Measurements from ENCODE around the gene EGR2.

The EGR2 gene

DNA sequence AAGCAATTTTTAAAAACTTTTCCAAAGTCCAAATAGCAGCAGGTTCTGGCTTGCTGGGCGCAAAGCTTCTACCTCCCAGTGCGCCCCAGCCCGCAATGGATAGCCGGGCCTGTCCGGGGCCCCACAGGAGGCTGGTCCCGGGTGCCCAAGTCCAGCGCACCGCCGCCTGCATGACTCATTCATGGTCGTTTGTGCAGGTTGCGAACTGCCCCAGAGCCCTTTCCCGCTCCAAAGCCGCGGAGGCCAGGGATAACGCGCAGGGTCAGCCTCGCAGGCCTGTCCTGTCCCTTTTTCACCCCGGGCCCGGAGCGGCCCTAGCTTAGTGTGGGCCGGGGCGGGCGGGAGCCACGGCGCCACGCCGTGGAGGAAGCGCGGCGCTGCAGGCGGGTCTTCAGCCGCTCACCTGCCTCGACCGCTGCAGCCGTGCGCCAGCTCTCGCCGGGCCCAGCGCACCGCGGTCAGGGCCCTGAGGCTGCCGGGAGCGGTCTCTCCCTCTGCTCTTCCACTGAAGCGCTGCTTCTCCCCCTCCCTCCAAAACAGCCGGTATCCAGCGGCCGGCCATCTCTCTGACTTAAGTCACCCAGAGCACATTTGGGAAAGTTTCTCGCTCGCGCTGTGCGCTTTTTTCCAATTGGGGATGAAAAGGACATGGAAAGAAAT lies 1.7 kb upstream of the EGR2 start:
- Histone ChIP-seq H3K4me2 (ENCODE audit: low read length) (peak overlapping the region; percentile 93), H3K27me3 (ENCODE audit: control insufficient read depth, insufficient read depth, low read length) (peaks cover 49% of the 10 kb centered on the region), H3K4me3 (ENCODE audit: low read length) (peak overlapping the region; percentile 80), H3K9me3 (replicated peaks; ENCODE audit: low read length) (no peaks in the 10 kb centered on the region), H3K4me1 (ENCODE audit: control insufficient read depth, insufficient read depth, low read length) (peaks cover 36% of the 10 kb centered on the region), H3K36me3 (ENCODE audit: insufficient read depth, low read length) (no peaks in the 10 kb centered on the region), H3K9ac (ENCODE audit: low read depth, low read length) (peak overlapping the region; percentile 76)

DNA sequence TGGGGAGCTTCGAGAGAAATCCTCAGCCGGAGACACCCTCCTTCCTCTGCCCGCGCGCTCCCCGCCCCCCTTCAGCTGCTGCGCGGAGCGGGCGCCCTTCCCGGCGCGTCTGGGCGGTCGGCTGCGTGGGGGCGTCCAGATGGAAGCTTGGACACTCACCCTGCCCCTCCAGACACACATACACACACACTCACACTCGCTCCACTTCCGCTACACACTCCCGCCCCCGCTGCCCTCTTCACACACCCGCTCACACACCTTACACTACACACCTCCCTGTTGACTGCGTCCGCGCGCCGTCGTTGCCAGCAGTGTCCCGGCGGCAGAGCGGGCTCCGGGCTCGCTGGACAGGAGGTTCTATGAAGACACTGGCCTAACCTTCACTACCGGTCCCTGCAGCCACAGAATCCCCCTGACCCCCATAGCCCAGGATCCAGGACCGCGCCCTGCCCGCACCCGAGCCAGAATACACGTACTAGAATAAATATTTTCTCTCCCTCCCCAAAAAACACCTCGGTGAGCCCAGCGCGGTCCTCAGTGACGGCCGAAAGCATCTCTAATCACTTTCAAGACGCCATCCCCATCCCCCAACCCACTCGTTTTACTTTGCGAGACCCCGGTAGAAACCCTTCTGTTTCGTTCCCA lies 1.1 kb upstream of the EGR2 start:
- Histone ChIP-seq H3K27me3 (ENCODE audit: control insufficient read depth, insufficient read depth, low read length) (peaks cover 45% of the 10 kb centered on the region), H3K4me3 (ENCODE audit: low read length) (peak overlapping the region; percentile 80), H3K4me1 (ENCODE audit: control insufficient read depth, insufficient read depth, low read length) (peaks cover 36% of the 10 kb centered on the region), H3K9me3 (replicated peaks; ENCODE audit: low read length) (no peaks in the 10 kb centered on the region), H3K4me2 (ENCODE audit: low read length) (peak overlapping the region; percentile 93), H3K9ac (ENCODE audit: low read depth, low read length) (peak overlapping the region; percentile 76), H3K36me3 (ENCODE audit: insufficient read depth, low read length) (no peaks in the 10 kb centered on the region)

DNA sequence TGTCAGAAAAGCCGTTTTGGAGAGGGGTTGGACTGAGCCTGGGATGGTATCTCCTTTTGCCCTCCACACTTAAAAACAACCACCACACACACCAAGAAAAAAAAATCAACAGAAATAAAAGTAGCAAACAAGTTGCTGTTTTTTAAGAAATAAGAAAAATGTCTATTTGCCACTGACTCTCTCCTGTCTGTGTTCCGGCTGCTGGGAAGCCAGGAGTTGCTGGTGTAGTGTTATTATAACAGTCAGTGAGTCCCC lies 163 bp downstream of the EGR2 start:
- H3K4me2 ChIP-seq (ENCODE audit: low read length): peak overlapping the region; percentile 93
- H3K4me1 ChIP-seq (ENCODE audit: control insufficient read depth, insufficient read depth, low read length): peaks cover 36% of the 10 kb centered on the region
- peaks cover 43% of the 10 kb centered on the region for H3K27me3 ChIP-seq (ENCODE audit: control insufficient read depth, insufficient read depth, low read length)
- H3K36me3 ChIP-seq (ENCODE audit: insufficient read depth, low read length): no peaks in the 10 kb centered on the region
- H3K9ac ChIP-seq (ENCODE audit: low read depth, low read length): peak overlapping the region; percentile 76
- H3K4me3 ChIP-seq (ENCODE audit: low read length): peak overlapping the region; percentile 80
- no peaks in the 10 kb centered on the region for H3K9me3 ChIP-seq (replicated peaks; ENCODE audit: low read length)

DNA sequence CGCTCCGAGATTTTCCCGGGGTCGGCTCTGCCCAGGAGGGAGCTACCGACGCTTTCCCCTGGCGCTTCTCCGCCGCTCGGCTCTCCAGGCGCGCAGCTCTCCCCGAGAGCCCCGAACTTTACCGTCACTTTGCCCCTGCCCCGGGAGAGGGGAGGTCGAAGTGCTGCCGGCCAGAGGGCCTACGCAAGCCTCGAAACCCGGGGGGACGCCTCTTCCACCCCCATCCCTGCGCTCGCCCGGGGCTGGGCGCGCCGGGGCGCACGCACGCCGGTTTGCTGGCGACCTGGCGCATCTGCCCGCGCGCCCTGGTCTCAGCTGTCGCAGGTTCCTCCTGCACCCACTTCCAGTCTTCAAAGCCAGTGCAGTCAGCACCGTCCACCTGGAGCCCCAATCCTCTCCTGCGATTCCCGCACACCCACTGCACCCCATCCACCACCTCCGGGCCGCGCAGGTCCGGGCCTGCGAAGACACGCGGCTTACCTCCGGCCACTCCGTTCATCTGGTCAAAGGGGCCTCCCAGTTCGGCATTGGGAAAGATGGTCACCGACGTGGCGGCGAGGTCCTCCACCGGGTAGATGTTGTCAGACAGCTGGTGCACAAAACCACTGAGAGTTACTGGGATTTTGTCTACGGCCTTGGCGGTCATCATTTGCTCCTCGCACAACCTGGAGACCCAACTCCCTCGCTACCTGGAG lies 638 bp downstream of the EGR2 start:
- H3K9ac ChIP-seq (ENCODE audit: low read depth, low read length): peak overlapping the region; percentile 76
- H3K4me1 ChIP-seq (ENCODE audit: control insufficient read depth, insufficient read depth, low read length): peaks cover 36% of the 10 kb centered on the region
- H3K27me3 ChIP-seq (ENCODE audit: control insufficient read depth, insufficient read depth, low read length): peaks cover 40% of the 10 kb centered on the region

DNA sequence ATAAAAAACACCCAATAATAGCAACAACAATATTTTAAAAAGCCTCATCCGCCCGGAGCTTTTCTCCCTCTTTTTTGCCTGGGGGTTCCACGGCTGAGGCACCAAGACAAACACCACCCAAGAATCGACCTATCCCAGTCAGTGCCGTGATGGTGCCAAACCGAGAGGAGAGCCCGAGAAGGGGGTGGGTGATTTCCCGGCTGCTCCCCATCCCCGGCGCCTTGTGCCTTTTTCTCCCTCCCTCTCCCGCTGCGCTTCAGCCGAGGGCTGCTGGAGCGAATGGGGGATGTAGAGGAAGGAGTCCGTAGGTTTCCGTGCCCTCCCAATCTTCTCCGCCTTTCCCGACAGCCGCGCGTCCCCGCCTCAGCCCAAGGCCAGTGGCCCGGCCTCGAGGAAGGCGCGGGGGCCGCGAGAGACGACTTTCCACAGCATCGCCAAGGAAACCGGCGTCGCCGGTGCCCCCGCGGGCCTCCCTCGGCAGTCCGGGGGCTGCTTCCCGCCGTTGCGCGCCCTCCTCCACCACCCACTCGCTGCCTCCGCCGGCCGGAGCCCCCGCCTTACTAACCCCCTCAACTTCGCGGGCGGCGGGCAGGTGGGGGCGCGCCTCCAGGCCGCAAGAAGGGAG lies 1.3 kb downstream of the EGR2 start:
- H3K4me1 ChIP-seq (ENCODE audit: control insufficient read depth, insufficient read depth, low read length): peaks cover 36% of the 10 kb centered on the region
- no peaks in the 10 kb centered on the region for H3K36me3 ChIP-seq (ENCODE audit: insufficient read depth, low read length)
- no peaks in the 10 kb centered on the region for H3K9me3 ChIP-seq (replicated peaks; ENCODE audit: low read length)
- peak overlapping the region; percentile 76 for H3K9ac ChIP-seq (ENCODE audit: low read depth, low read length)
- H3K27me3 ChIP-seq (ENCODE audit: control insufficient read depth, insufficient read depth, low read length): peaks cover 33% of the 10 kb centered on the region
- H3K4me2 ChIP-seq (ENCODE audit: low read length): peak overlapping the region; percentile 93
- peak overlapping the region; percentile 80 for H3K4me3 ChIP-seq (ENCODE audit: low read length)

More for the DNA sequence above, 638 bp downstream of the EGR2 start:
- Histone ChIP-seq H3K4me2 (ENCODE audit: low read length) (peak overlapping the region; percentile 93), H3K36me3 (ENCODE audit: insufficient read depth, low read length) (no peaks in the 10 kb centered on the region), H3K9me3 (replicated peaks; ENCODE audit: low read length) (no peaks in the 10 kb centered on the region), H3K4me3 (ENCODE audit: low read length) (peak overlapping the region; percentile 80)

DNA sequence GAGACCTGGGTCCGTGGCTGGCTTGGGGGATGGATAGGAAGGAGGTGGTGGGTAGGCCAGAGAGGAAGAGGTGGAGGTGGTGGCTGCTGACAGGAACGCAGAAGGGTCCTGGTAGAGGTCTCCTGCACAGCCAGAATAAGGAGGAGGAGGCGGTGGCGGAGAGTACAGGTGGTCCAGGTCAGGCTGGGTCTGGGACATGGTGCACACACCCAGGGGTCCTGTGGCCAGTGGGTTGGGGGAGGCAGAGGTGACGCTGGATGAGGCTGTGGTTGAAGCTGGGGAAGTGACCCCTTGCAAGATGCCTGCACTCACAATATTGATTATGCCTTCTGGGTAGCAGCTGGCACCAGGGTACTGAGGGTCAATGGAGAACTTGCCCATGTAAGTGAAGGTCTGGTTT lies 2.2 kb downstream of the EGR2 start:
- Histone ChIP-seq H3K4me3 (ENCODE audit: low read length) (peak overlapping the region; percentile 80), H3K4me1 (ENCODE audit: control insufficient read depth, insufficient read depth, low read length) (peaks cover 35% of the 10 kb centered on the region), H3K4me2 (ENCODE audit: low read length) (peak overlapping the region; percentile 93), H3K36me3 (ENCODE audit: insufficient read depth, low read length) (no peaks in the 10 kb centered on the region), H3K27me3 (ENCODE audit: control insufficient read depth, insufficient read depth, low read length) (peaks cover 25% of the 10 kb centered on the region), H3K9ac (ENCODE audit: low read depth, low read length) (no peak overlapping the region), H3K9me3 (replicated peaks; ENCODE audit: low read length) (no peaks in the 10 kb centered on the region)

DNA sequence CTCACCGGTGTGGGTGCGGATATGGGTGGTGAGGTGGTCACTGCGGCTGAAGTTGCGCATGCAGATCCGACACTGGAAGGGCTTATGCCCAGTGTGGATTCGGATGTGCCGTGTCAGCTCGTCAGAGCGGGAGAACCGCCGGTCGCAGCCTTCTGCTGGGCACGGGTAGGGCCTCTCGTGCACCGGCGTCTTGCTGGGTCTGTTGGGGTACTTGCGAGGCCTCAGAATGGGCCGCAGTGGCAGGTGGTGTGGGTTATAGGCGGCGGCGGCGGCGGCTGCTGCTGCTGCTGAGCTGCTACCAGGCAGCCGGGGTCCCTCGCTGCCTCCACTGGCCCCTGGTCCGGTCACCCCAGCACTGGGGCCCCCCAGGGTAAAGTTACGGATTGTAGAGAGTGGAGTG lies 2.7 kb downstream of the EGR2 start:
- Histone ChIP-seq H3K36me3 (ENCODE audit: insufficient read depth, low read length) (no peaks in the 10 kb centered on the region), H3K9ac (ENCODE audit: low read depth, low read length) (no peak overlapping the region), H3K27me3 (ENCODE audit: control insufficient read depth, insufficient read depth, low read length) (peaks cover 22% of the 10 kb centered on the region)

DNA sequence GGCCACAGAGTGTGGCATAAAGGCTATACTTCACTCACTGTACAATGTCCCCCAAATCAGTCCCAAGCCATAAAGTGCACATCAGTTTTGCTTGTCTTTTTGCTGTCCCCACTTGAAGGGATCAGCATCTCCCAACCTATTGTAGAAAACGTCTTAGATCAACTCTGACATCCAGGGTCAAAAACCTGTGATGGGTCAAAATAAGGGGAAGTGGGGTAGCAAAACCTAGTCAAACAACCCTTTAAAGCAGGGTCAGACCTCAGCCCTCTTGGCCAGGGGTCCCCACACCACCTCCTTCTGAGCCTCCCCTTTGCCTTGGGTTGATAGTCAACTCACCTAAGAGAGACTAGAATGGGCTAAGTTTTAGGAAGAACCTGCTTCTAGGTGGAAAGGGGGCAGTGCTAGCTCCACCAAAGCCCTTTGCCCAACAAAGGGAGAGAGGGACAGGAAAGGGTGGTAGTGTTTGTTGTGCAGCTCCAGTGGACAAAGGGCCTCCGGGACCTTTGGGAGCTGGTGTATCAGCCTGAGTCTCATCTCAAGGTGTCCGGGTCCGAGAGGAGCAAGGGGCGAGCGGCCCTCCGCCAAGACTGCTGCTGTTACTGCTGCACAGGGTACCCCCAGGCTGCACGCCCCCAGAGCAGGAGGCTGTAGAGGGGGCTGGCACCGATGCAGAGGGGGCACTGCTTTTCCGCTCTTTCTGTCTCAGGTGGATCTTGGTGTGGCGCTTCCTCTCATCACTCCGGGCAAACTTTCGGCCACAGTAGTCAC lies 3.3 kb downstream of the EGR2 start:
- Histone ChIP-seq H3K4me1 (ENCODE audit: control insufficient read depth, insufficient read depth, low read length) (peaks cover 25% of the 10 kb centered on the region), H3K9me3 (replicated peaks; ENCODE audit: low read length) (no peaks in the 10 kb centered on the region), H3K27me3 (ENCODE audit: control insufficient read depth, insufficient read depth, low read length) (peaks cover 19% of the 10 kb centered on the region), H3K4me2 (ENCODE audit: low read length) (no peak overlapping the region), H3K36me3 (ENCODE audit: insufficient read depth, low read length) (no peaks in the 10 kb centered on the region), H3K4me3 (ENCODE audit: low read length) (no peak overlapping the region), H3K9ac (ENCODE audit: low read depth, low read length) (no peak overlapping the region)

More for the DNA sequence above, 2.7 kb downstream of the EGR2 start:
- Histone ChIP-seq H3K9me3 (replicated peaks; ENCODE audit: low read length) (no peaks in the 10 kb centered on the region), H3K4me3 (ENCODE audit: low read length) (no peak overlapping the region), H3K4me1 (ENCODE audit: control insufficient read depth, insufficient read depth, low read length) (peaks cover 29% of the 10 kb centered on the region), H3K4me2 (ENCODE audit: low read length) (no peak overlapping the region)

DNA sequence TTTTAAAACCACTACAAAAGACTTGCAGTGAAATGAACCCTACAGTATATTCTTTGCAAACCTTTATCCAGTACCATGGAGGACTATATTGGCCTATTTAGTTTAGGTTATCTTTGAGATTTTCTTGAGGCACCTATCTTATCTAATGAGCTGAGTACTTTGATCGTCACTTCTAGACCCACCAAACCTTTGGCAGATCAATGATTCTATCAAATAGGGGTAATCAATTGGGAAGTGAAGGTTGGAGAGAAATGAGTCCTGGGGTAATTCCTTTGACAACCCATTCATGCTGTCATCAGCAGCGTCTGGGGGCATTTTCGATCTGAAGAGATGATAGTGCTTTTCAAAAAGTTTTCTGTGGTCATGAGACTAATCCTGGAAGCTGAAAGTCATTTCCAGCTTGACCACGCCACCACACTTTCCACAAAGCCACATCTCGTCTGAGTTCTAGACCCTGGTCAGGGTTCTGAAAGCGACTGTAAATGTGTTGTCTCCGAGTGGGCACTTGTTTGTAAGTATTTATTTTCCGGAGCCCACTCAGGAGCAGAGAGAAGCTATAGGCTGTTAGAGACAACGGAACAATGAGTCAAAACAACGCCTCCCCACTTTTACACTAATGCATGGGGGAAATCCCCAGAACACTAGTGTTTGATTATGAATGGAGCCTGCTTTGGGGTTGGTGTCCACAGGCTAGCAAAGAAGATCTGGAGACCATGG lies 4.8 kb downstream of the EGR2 start:
- Histone ChIP-seq H3K4me2 (ENCODE audit: low read length) (no peak overlapping the region), H3K4me3 (ENCODE audit: low read length) (no peak overlapping the region), H3K36me3 (ENCODE audit: insufficient read depth, low read length) (no peaks in the 10 kb centered on the region), H3K9me3 (replicated peaks; ENCODE audit: low read length) (no peaks in the 10 kb centered on the region), H3K9ac (ENCODE audit: low read depth, low read length) (no peak overlapping the region), H3K27me3 (ENCODE audit: control insufficient read depth, insufficient read depth, low read length) (peaks cover 19% of the 10 kb centered on the region), H3K4me1 (ENCODE audit: control insufficient read depth, insufficient read depth, low read length) (peaks cover 34% of the 10 kb centered on the region)

DNA sequence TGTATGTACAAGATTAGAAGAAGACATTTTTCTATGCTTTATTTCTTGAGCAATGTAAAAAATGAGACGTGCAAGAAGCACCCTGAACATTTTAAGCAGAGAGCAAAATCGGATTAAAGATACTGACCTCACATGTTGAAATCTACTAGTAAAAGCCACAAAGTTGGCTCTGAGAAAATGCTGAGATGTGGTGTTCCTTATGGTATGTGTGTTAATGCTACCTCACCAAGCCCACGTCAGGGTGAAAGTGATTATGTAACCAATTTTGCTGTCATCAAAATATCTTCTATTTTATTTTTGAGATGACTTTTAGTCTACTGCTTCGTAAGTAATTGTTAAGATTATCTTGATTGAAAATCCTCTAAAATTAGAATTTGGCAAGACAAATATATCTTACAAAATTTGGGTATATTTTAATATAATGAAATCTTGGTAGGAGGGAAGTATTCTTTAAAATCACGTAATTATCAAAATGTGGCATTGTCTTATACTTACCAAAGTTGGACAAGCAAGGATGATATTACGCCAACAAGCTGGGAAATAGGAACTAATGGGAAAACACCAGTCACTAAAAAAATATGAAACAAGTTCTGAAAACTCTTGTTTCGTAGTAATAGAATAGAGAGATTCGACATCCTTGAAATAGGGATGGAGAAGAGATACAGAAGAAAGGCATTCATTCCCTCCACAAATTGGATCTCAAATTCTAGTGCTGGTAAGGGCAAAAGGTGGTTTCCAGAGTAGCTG lies 5.8 kb downstream of the EGR2 start:
- no peaks in the 10 kb centered on the region for H3K9me3 ChIP-seq (replicated peaks; ENCODE audit: low read length)
- H3K4me1 ChIP-seq (ENCODE audit: control insufficient read depth, insufficient read depth, low read length): peaks cover 27% of the 10 kb centered on the region
- H3K9ac ChIP-seq (ENCODE audit: low read depth, low read length): no peak overlapping the region
- H3K36me3 ChIP-seq (ENCODE audit: insufficient read depth, low read length): no peaks in the 10 kb centered on the region
- peaks cover 15% of the 10 kb centered on the region for H3K27me3 ChIP-seq (ENCODE audit: control insufficient read depth, insufficient read depth, low read length)
- no peak overlapping the region for H3K4me3 ChIP-seq (ENCODE audit: low read length)
- no peak overlapping the region for H3K4me2 ChIP-seq (ENCODE audit: low read length)
